ENCODE data around the gene NEU4.

DNA sequence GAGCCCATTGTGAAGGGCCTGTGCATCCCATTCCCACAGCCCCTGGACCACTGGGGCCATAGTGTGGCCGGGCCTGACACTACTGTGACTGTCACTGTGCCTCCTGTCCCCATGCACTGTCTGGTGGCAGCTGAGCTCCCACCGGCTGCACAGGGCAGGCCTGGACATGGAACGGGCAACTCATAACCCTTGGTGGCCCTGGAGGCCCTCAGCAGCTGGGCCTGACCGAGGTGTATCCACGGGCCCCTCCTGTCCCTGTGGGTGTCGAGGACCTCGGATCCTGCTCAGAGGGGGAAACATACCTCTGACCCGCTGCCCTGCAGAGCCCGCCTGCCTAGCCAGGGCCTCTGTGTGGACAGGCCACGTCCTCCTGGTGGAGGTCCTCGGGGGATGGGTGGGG is 40.1 kb upstream of the NEU4 start:
- TF ChIP-seq POLR2AphosphoS5 (IDR thresholded peaks at IDR 0.05; ENCODE audit: low read depth, low read length) (no peak), SIN3A (IDR thresholded peaks at IDR 0.05; ENCODE audit: borderline replicate concordance, insufficient read depth, low read length) (no peak), TAF1 (IDR thresholded peaks at IDR 0.05; ENCODE audit: borderline replicate concordance, insufficient read depth, low read length) (no peak), FOXP2 (optimal IDR thresholded peaks at IDR 0.05; ENCODE audit: borderline replicate concordance, extremely low read depth, extremely low read length, insufficient read depth) (no peak)

Measured in PFSK-1 (cell line).